Kidney (tissue), 14 donors: Measurements from ENCODE around the gene SLCO3A1. TPM values are rescaled to one million over a fixed set of nuclear protein-coding genes. Genes with fewer than 3 reads are reported as not detected.

Source experiments
- DNase-seq, 5 donors: peaks; one replicate each; pipeline ENCODE4 v3.0.0-alpha.2; 2013 to 2020
- FAIRE-seq: peaks from 2 replicates; lab custom pipeline; 2012; peaks lifted over from hg19 to GRCh38; lab: Jason Lieb, UNC
- H3K27ac ChIP-seq, 2 donors: one replicate each; pipeline ENCODE4 v1.7.0; 2013; ENCODE audit warnings: low read depth in 2 of 2, low read length in 2 of 2, inconsistent platforms in 1 of 2
- H3K27me3 ChIP-seq: one replicate; pipeline ENCODE4 v1.7.1; 2013; ENCODE audit warnings: low read length, inconsistent platforms; ENCODE audit not compliant: control insufficient read depth, insufficient read depth
- H3K36me3 ChIP-seq, 3 donors: one replicate each; pipeline versions ENCODE4 v1.7.0 to v1.7.1; 2013; ENCODE audit warnings: low read length in 3 of 3, control low read depth in 1 of 3, inconsistent platforms in 1 of 3; ENCODE audit not compliant: insufficient read depth in 3 of 3, control insufficient read depth in 2 of 3
- H3K4me1 ChIP-seq, 3 donors: one replicate each; pipeline versions ENCODE4 v1.7.0 to v1.7.1; 2013; ENCODE audit warnings: low read length in 3 of 3, inconsistent platforms in 1 of 3, low read depth in 1 of 3; ENCODE audit not compliant: control insufficient read depth in 2 of 3, insufficient read depth in 2 of 3
- H3K4me3 ChIP-seq, 3 donors: one replicate each; pipeline versions ENCODE4 v1.7.0 to v1.8.1; 2013; ENCODE audit warnings: low read length in 3 of 3, control low read depth in 1 of 3, inconsistent platforms in 1 of 3
- H3K9ac ChIP-seq, 3 donors: one replicate each; pipeline versions ENCODE4 v1.7.0 to v1.7.1; 2013; ENCODE audit warnings: low read length in 3 of 3, control low read depth in 1 of 3, inconsistent platforms in 1 of 3
- H3K9me3 ChIP-seq, 3 donors: one replicate each; pipeline versions ENCODE4 v1.7.0 to v1.7.1; 2013; ENCODE audit warnings: low read length in 3 of 3, control low read depth in 1 of 3, inconsistent platforms in 1 of 3; ENCODE audit not compliant: control insufficient read depth in 2 of 3, insufficient read depth in 1 of 3
- intact Hi-C: fragments of 100-400 bp; cut with DNase I; formaldehyde crosslinking; loops from one replicate; pipeline ENCODE4 v1.11.1; 2022
- polyA plus RNA-seq: library from polyadenylated mRNA; stranded (reverse); fragments of 350-450 nt; fragmentation: Illumina TruSeq; extraction: RNeasy Lipid Tissue Mini Kit (QIAGEN cat#74804); gene quantifications from one replicate; pipeline ENCODE4 v1.2.3, GENCODE V29; 2014; ENCODE audit warnings: low read depth, low replicate concordance; ENCODE audit not compliant: insufficient read depth
- total RNA-seq: library from RNA; stranded (reverse); fragmentation: NEBNext Ultra II Directional; extraction: Animal tissue kit (Norgen Biotek cat#: 25700); gene quantifications from one replicate; pipeline ENCODE4 v1.2.1, GENCODE V29; 2021
- TF ChIP-seq, protein P1 (sequence below): IDR thresholded peaks from 3 replicates; pipeline ENCODE4 v1.5.1; 2012; ENCODE audit warnings: mild to moderate bottlenecking, moderate library complexity, borderline replicate concordance; ENCODE audit not compliant: insufficient read depth; ENCODE audit errors: extremely low read depth
- donor health status: control.
- donor health status: control.
- donor health status: control.
- donor health status: control.
- donor health status: control.
- donor health status: DM: yes; HTN: yes; CAD: no.
- donor health status: Normal renal cell carcinoma (clear cell type).

The SLCO3A1 gene
- total and polyA plus RNA-seq, 2 donors from 2014 or later: 12.8 to 59.4 TPM

DNA sequence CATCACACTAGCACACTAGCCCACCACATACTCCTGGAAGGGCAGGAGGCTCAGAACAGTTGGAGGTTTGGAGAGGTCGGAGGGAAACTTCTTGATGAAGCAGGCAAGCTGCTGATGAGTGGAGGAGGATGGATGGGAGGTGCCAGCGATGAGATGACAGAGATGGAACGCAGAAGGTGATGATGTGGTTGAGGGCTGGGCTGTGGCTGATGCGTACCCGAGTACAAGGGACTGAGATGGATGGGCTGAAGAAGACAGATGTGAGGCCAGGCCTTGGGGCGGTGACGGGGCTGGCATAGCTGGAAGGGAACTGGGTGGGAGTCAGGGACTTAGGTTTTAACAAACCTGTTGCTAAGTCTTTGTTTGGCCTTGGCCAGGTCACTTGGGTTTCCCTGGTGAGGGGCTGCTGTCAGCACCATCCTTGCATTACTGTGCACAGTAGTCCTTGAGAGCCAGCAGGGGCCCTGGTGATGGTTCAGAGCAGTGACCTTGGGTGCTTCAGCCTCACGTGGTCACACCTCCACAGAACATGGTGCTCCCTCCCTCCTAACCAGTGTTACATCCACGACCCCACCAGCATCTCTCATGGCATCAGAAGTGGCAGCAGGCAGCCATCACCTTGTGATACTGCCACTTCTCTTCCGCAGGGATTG lies 164.5 kb downstream of the SLCO3A1 start:
- no peak for FAIRE-seq
- TF ChIP-seq, protein P1, sequence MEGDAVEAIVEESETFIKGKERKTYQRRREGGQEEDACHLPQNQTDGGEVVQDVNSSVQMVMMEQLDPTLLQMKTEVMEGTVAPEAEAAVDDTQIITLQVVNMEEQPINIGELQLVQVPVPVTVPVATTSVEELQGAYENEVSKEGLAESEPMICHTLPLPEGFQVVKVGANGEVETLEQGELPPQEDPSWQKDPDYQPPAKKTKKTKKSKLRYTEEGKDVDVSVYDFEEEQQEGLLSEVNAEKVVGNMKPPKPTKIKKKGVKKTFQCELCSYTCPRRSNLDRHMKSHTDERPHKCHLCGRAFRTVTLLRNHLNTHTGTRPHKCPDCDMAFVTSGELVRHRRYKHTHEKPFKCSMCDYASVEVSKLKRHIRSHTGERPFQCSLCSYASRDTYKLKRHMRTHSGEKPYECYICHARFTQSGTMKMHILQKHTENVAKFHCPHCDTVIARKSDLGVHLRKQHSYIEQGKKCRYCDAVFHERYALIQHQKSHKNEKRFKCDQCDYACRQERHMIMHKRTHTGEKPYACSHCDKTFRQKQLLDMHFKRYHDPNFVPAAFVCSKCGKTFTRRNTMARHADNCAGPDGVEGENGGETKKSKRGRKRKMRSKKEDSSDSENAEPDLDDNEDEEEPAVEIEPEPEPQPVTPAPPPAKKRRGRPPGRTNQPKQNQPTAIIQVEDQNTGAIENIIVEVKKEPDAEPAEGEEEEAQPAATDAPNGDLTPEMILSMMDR: no peak
- H3K9me3 ChIP-seq: no peaks in the 10 kb centered on the region
- H3K27ac ChIP-seq: no peak overlapping the region
- intact Hi-C loops: no loop called here
- H3K9ac ChIP-seq: no peak overlapping the region
- no peak overlapping the region for H3K4me3 ChIP-seq
- H3K27me3 ChIP-seq: no peaks in the 10 kb centered on the region
- H3K36me3 ChIP-seq: no peaks in the 10 kb centered on the region
- no peak for DNase-seq
- H3K4me1 ChIP-seq: peaks cover 0 to 8% (median 0%) of the 10 kb centered on the region in 3 donors

DNA sequence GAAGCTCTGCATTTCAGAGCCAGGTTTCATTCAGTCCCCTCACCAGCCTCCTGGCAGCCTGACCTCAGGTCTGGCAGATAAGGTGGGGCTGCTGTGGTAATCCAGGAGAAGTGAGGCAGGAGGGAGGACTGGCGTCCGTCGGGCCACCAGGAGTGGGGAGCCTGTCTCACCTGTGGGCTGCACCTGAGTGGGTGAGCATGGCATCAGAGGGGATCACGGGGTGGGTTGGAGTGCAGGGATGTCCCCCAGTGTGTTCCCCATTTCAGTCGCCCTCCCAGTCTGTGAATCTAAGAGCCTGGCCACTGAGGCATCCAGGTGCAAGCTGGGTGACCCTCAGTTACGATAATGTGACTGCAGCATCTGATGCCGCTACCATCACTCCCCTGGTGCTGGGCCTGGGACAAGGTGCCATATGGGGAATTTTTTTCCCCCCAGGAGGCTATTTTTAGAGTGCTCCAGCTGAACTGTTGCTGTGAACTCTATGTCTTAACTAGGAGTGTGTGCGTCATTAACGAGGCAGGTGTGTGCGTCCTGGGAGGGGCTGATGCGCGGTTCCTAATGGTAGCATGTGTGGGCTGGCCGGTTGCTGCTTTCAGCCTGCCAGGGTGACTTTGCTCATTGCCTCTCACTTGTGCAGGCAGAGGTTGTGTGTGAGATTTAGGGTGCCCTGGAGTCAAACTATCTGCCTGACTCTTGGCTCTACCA lies 165.2 kb downstream of the SLCO3A1 start:
- Histone ChIP-seq H3K4me1 (peaks cover 0 to 6% (median 0%) of the 10 kb centered on the region in 3 donors), H3K36me3 (no peaks in the 10 kb centered on the region), H3K4me3 (no peak overlapping the region), H3K27ac (no peak overlapping the region), H3K9me3 (no peaks in the 10 kb centered on the region), H3K9ac (no peak overlapping the region), H3K27me3 (no peaks in the 10 kb centered on the region)
- intact Hi-C loops: no loop called here
- TF ChIP-seq, protein P1: no peak
- DNase-seq (no peak), FAIRE-seq (no peak)

GRCh38 chr15:92019706-92020105 lies 166.2 kb downstream of the SLCO3A1 start:
- no peaks in the 10 kb centered on the region for H3K27me3 ChIP-seq
- peaks cover 0 to 6% (median 0%) of the 10 kb centered on the region in 3 donors for H3K4me1 ChIP-seq
- FAIRE-seq (no peak), DNase-seq (no peak)
- TF ChIP-seq, protein P1: no peak
- no peak overlapping the region for H3K4me3 ChIP-seq
- intact Hi-C loops: no loop called here
- no peak overlapping the region for H3K9ac ChIP-seq
- no peaks in the 10 kb centered on the region for H3K9me3 ChIP-seq
- no peaks in the 10 kb centered on the region for H3K36me3 ChIP-seq
- no peak overlapping the region for H3K27ac ChIP-seq
